Muscle of arm (tissue), 14 donors: ENCODE results near the gene RAB22A. TPM values are rescaled to one million over a fixed set of nuclear protein-coding genes. Genes with fewer than 3 reads are reported as not detected.

Source experiments
- DNase-seq: peaks from one replicate; pipeline ENCODE4 v3.0.0-alpha.2; 2013
- long read RNA-seq, 11 donors: transcript quantifications; one replicate each; lab custom pipeline, GENCODE V29; 2026
- polyA plus RNA-seq, 12 donors: library from polyadenylated mRNA; unstranded; fragments of 120-200 nt; gene quantifications; one replicate each; pipeline ENCODE4 v1.2.1, GENCODE V29; 2013; ENCODE audit not compliant: insufficient read length in 12 of 12

The RAB22A gene
- 10 to 100 TPM in 10 of 12 donors, 1 to 10 TPM in 1, not detected in 1; 9.9 to 19.5 (median 15.5) TPM for polyA plus RNA-seq
- long read RNA-seq, donor 1, full-length matches to known transcripts: 4 of 41 reads
- long read RNA-seq, donor 1, partial matches to known transcripts: 37 of 41 reads
- long read RNA-seq, donor 1, other reads (novel, unspliced or antisense): 0 of 41 reads
- long read RNA-seq, donor 2, full-length matches to known transcripts: 16 of 16 reads
- long read RNA-seq, donor 2, partial matches to known transcripts: 0 of 16 reads
- long read RNA-seq, donor 2, other reads (novel, unspliced or antisense): 0 of 16 reads
- long read RNA-seq, donor 3, full-length matches to known transcripts: 8 of 8 reads
- long read RNA-seq, donor 3, partial matches to known transcripts: 0 of 8 reads
- long read RNA-seq, donor 3, other reads (novel, unspliced or antisense): 0 of 8 reads
- long read RNA-seq, donor 4, full-length matches to known transcripts: 2 of 2 reads
- long read RNA-seq, donor 4, partial matches to known transcripts: 0 of 2 reads
- long read RNA-seq, donor 4, other reads (novel, unspliced or antisense): 0 of 2 reads
- long read RNA-seq, donor 5, full-length matches to known transcripts: 13 of 13 reads
- long read RNA-seq, donor 5, partial matches to known transcripts: 0 of 13 reads
- long read RNA-seq, donor 5, other reads (novel, unspliced or antisense): 0 of 13 reads
- long read RNA-seq, donor 6, full-length matches to known transcripts: 4 of 12 reads
- long read RNA-seq, donor 6, partial matches to known transcripts: 8 of 12 reads
- long read RNA-seq, donor 6, other reads (novel, unspliced or antisense): 0 of 12 reads
- long read RNA-seq, donor 7, full-length matches to known transcripts: 2 of 11 reads
- long read RNA-seq, donor 7, partial matches to known transcripts: 9 of 11 reads
- long read RNA-seq, donor 7, other reads (novel, unspliced or antisense): 0 of 11 reads
- long read RNA-seq, donor 8, full-length matches to known transcripts: 19 of 19 reads
- long read RNA-seq, donor 8, partial matches to known transcripts: 0 of 19 reads
- long read RNA-seq, donor 8, other reads (novel, unspliced or antisense): 0 of 19 reads
- long read RNA-seq, donor 9, full-length matches to known transcripts: 3 of 3 reads
- long read RNA-seq, donor 9, partial matches to known transcripts: 0 of 3 reads
- long read RNA-seq, donor 9, other reads (novel, unspliced or antisense): 0 of 3 reads
- long read RNA-seq, donor 10, full-length matches to known transcripts: 9 of 18 reads
- long read RNA-seq, donor 10, partial matches to known transcripts: 9 of 18 reads
- long read RNA-seq, donor 10, other reads (novel, unspliced or antisense): 0 of 18 reads
- long read RNA-seq, donor 11, full-length matches to known transcripts: 7 of 7 reads
- long read RNA-seq, donor 11, partial matches to known transcripts: 0 of 7 reads
- long read RNA-seq, donor 11, other reads (novel, unspliced or antisense): 0 of 7 reads

GRCh38 chr20:58309591-58310290 lies at the start of gene RAB22A:
Gene RAB22A (plus strand): TSS chr20:58309715. CDS start chr20:58309977, 262 bp downstream.
- DNase-seq: peak; percentile 66

- no peak for DNase-seq
These were observed 49.5 kb upstream of the RAB22A start for GRCh38 chr20:58260006-58260405.

- no peak for DNase-seq
These were observed 47.9 kb upstream of the RAB22A start for GRCh38 chr20:58261660-58262059.

- no peak for DNase-seq
These were observed 45.2 kb upstream of the RAB22A start for GRCh38 chr20:58264271-58264670.

- DNase-seq: no peak
These were observed 41.9 kb upstream of the RAB22A start for GRCh38 chr20:58267389-58268215.

GRCh38 chr20:58268421-58268821 lies 41.1 kb upstream of the RAB22A start:
- DNase-seq: no peak

- no peak for DNase-seq
These were observed 40.4 kb upstream of the RAB22A start for GRCh38 chr20:58268936-58269619.

- no peak for DNase-seq
These were observed 37.7 kb upstream of the RAB22A start for GRCh38 chr20:58271606-58272351.

GRCh38 chr20:58274384-58274783 lies 35.1 kb upstream of the RAB22A start:
- no peak for DNase-seq

GRCh38 chr20:58277107-58277506 lies 32.4 kb upstream of the RAB22A start:
- no peak for DNase-seq

- DNase-seq: no peak
These were observed 31.7 kb upstream of the RAB22A start for GRCh38 chr20:58277578-58278472.

GRCh38 chr20:58286729-58287128 lies 22.8 kb upstream of the RAB22A start:
- no peak for DNase-seq

GRCh38 chr20:58287638-58288037 lies 21.9 kb upstream of the RAB22A start:
- no peak for DNase-seq

GRCh38 chr20:58289143-58289542 lies 20.4 kb upstream of the RAB22A start:
- no peak for DNase-seq

GRCh38 chr20:58293453-58293852 lies 16.1 kb upstream of the RAB22A start:
- no peak for DNase-seq

- DNase-seq: no peak
These were observed 14.7 kb upstream of the RAB22A start for GRCh38 chr20:58294497-58295455.
